Spleen (tissue), 11 donors: Measurements from ENCODE around the gene PRSS56. TPM values are rescaled to one million over a fixed set of nuclear protein-coding genes. Genes with fewer than 3 reads are reported as not detected.

Experiments
- DNase-seq: peaks from one replicate; pipeline ENCODE4 v3.0.0-alpha.2; 2020
- H3K27ac ChIP-seq, 8 donors: fragments of 200-600 bp; sonication (generic) in 7 of 8; 1 replicate in 4 of 8; 2 replicates in 4 of 8; pipeline versions ENCODE4 v1.5.0 to v1.8.0; 2016 to 2021; ENCODE audit warnings: inconsistent platforms in 4 of 8, mild to moderate bottlenecking in 4 of 8, moderate library complexity in 1 of 8
- H3K27me3 ChIP-seq, 7 donors: fragments of 200-600 bp; sonication (generic) in 6 of 7; replicated peaks in 1 of 7; 1 replicate in 4 of 7; 2 replicates in 3 of 7; pipeline versions ENCODE4 v1.5.0 to v1.8.0; 2016 to 2021; ENCODE audit warnings: inconsistent platforms in 3 of 7, mild to moderate bottlenecking in 1 of 7
- H3K36me3 ChIP-seq, 6 donors: fragments of 200-600 bp; sonication (generic) in 5 of 6; 1 replicate in 4 of 6; 2 replicates in 2 of 6; pipeline versions ENCODE4 v1.5.0 to v1.8.0; 2016 to 2021; ENCODE audit warnings: inconsistent platforms in 2 of 6
- H3K4me1 ChIP-seq, 6 donors: fragments of 200-600 bp; sonication (generic) in 5 of 6; 1 replicate in 3 of 6; 2 replicates in 3 of 6; pipeline versions ENCODE4 v1.5.0 to v1.8.0; 2016 to 2021; ENCODE audit warnings: inconsistent platforms in 3 of 6
- H3K4me3 ChIP-seq, 8 donors: fragments of 200-600 bp; sonication (generic) in 7 of 8; 1 replicate in 4 of 8; 2 replicates in 4 of 8; pipeline versions ENCODE4 v1.5.0 to v1.8.0; 2016 to 2021; ENCODE audit warnings: inconsistent platforms in 4 of 8, mild to moderate bottlenecking in 4 of 8, moderate library complexity in 2 of 8
- H3K9me3 ChIP-seq, 8 donors: fragments of 200-600 bp; sonication (generic) in 7 of 8; 1 replicate in 4 of 8; 2 replicates in 4 of 8; pipeline versions ENCODE4 v1.5.0 to v1.8.0; 2016 to 2021; ENCODE audit warnings: inconsistent platforms in 4 of 8
- CTCF ChIP-seq, 11 experiments: fragments of 200-600 bp in 7 of 11; fragments of 450-650 bp in 4 of 11; sonication (generic) in 4 of 11; IDR thresholded peaks in 8 of 11; conservative IDR thresholded peaks in 3 of 11; 1 replicate in 7 of 11; 2 replicates in 4 of 11; pipeline versions ENCODE4 v1.4.0 to v1.8.0; 2016 to 2021; ENCODE audit warnings: antibody characterized with exemption in 11 of 11, inconsistent platforms in 4 of 11, mild to moderate bottlenecking in 1 of 11
- POLR2A ChIP-seq, 3 donors: fragments of 450-650 bp; IDR thresholded peaks; one replicate each; pipeline ENCODE4 v1.5.1; 2017; ENCODE audit warnings: antibody characterized with exemption in 3 of 3, mild to moderate bottlenecking in 1 of 3
- POLR2AphosphoS5 ChIP-seq, 3 donors: sonication (generic); formaldehyde crosslinking; IDR thresholded peaks; one replicate each; pipeline ENCODE4 v1.5.1; 2017; ENCODE audit warnings: antibody characterized with exemption in 3 of 3
- WGBS, 5 donors: extraction: QIAGEN DNeasy Blood & Tissue Kit in 3 of 5; methylation state at CpG; one replicate each; pipeline versions ENCODE4 v1.1.5 to v1.1.7; 2013 to 2018; 5-methylcytosine and 5-hydroxymethylcytosine counted together
- intact Hi-C: fragments of 100-400 bp; cut with DNase I; formaldehyde crosslinking; loops from one replicate; pipeline ENCODE4 v1.15.0; 2023; ENCODE audit warnings: low total_unique reads
- polyA plus RNA-seq, 3 donors: library from polyadenylated mRNA; stranded (reverse); fragments of 200-250 nt; gene quantifications; one replicate each; pipeline ENCODE4 v1.2.1, GENCODE V29; 2013
- total RNA-seq, 7 donors: library from RNA; depleted of rRNA in 3 of 7; stranded (reverse); fragments of >200 nt in 3 of 7; fragmentation: NEBNext Ultra II Directional in 4 of 7; extraction: Animal tissue kit (Norgen Biotek cat#: 25700) in 4 of 7; gene quantifications; one replicate each; pipeline versions ENCODE4 v1.1.0 to v1.2.1, GENCODE V29; 2016 to 2021
- donor health status: healthy with polysubstance abuse.
- donor health status: DM: no; HTN: no; CAD: no; lungs with moderate emphysema.
- donor health status: DM: no; HTN: no; CAD: no.
- donor health status: Bipolar disorder and iron deficiency.
- donor health status: healthy.
- donor health status: DM: no; HTN: no; CAD: no.
- donor health status: DM: yes; HTN: yes; CAD: no.

Gene PRSS56
- total and polyA plus RNA-seq, 10 donors = 0.04 to 0.13 TPM; not detected in 8

- no peaks in the 10 kb centered on the region for H3K9me3 ChIP-seq
- peaks cover 12 to 100% (median 56%) of the 10 kb centered on the region in 7 donors for H3K27me3 ChIP-seq
- intact Hi-C loops = loop anchor here (10.0 kb wide), 1 partner anchor 70 kb away; the partner anchor contains the start of gene ALPI
- TF ChIP-seq POLR2AphosphoS5 (IDR thresholded peaks at IDR 0.05) (no peak), CTCF (IDR thresholded peaks at IDR 0.05 in 8 of 11, conservative IDR thresholded peaks at IDR 0.05 in 3 of 11) (no peak), POLR2A (IDR thresholded peaks at IDR 0.05) (no peak)
- WGBS, 5 donors = 69 to 80% (median 74%) methylated on average over 4 to 6 of the region's 6 CpGs
- H3K36me3 ChIP-seq = no peaks in the 10 kb centered on the region
- peaks cover 10 to 37% (median 32%) of the 10 kb centered on the region in 6 donors for H3K4me1 ChIP-seq
- DNase-seq = no peak
- H3K4me3 ChIP-seq = peak overlapping the region in 1 of 8 donors; percentile 63
- no peak overlapping the region for H3K27ac ChIP-seq
Measured at GRCh38 chr2:232524771-232525170, 4.6 kb downstream of the PRSS56 start.

- Histone ChIP-seq H3K27ac (no peak overlapping the region), H3K4me1 (peaks cover 10 to 37% (median 32%) of the 10 kb centered on the region in 6 donors), H3K36me3 (no peaks in the 10 kb centered on the region), H3K27me3 (peaks cover 12 to 100% (median 56%) of the 10 kb centered on the region in 7 donors), H3K4me3 (no peak overlapping the region), H3K9me3 (no peaks in the 10 kb centered on the region)
- no peak for DNase-seq
- intact Hi-C loops = loop anchor here (10.0 kb wide), 1 partner anchor 70 kb away; the partner anchor contains the start of gene ALPI
- 79 to 89% (median 84%) methylated on average over 5 to 14 of the region's 14 CpGs for WGBS, 5 donors
- TF ChIP-seq CTCF (IDR thresholded peaks at IDR 0.05 in 8 of 11, conservative IDR thresholded peaks at IDR 0.05 in 3 of 11) (no peak), POLR2AphosphoS5 (IDR thresholded peaks at IDR 0.05) (no peak), POLR2A (IDR thresholded peaks at IDR 0.05) (no peak)
Measured at GRCh38 chr2:232525199-232525598, 5.0 kb downstream of the PRSS56 start.

GRCh38 chr2:232525791-232526371 lies 5.7 kb downstream of the PRSS56 start, which contains the start of gene CHRND:
Gene CHRND (plus strand): TSS chr2:232526160. CDS start chr2:232526216, 56 bp downstream.
- no peaks in the 10 kb centered on the region for H3K9me3 ChIP-seq
- DNase-seq = no peak
- peaks cover 10 to 37% (median 32%) of the 10 kb centered on the region in 6 donors for H3K4me1 ChIP-seq
- no peaks in the 10 kb centered on the region for H3K36me3 ChIP-seq
- H3K27ac ChIP-seq = no peak within 1 kb of the TSS
- no peak within 1 kb of the TSS for H3K4me3 ChIP-seq
- no peak for TF ChIP-seq CTCF (IDR thresholded peaks at IDR 0.05 in 8 of 11, conservative IDR thresholded peaks at IDR 0.05 in 3 of 11)
- TF ChIP-seq POLR2A (IDR thresholded peaks at IDR 0.05) = no peak
- no peak for TF ChIP-seq POLR2AphosphoS5 (IDR thresholded peaks at IDR 0.05)
- H3K27me3 ChIP-seq = peaks cover 12 to 100% (median 52%) of the 10 kb centered on the region in 7 donors
- intact Hi-C loops = loop anchor here (10.0 kb wide), 1 partner anchor 71 kb away; the partner anchor contains the start of gene ALPI
- 18 to 44% (median 23%) methylated on average over 4 to 18 of the region's 18 CpGs for WGBS, 5 donors

GRCh38 chr2:232526372-232526941 lies 6.3 kb downstream of the PRSS56 start:
- Histone ChIP-seq H3K36me3 (no peaks in the 10 kb centered on the region), H3K27me3 (peaks cover 12 to 99% (median 47%) of the 10 kb centered on the region in 7 donors), H3K4me1 (peaks cover 10 to 37% (median 32%) of the 10 kb centered on the region in 6 donors), H3K4me3 (no peak overlapping the region), H3K27ac (no peak overlapping the region), H3K9me3 (no peaks in the 10 kb centered on the region)
- DNase-seq = no peak
- TF ChIP-seq CTCF (IDR thresholded peaks at IDR 0.05 in 8 of 11, conservative IDR thresholded peaks at IDR 0.05 in 3 of 11) (no peak), POLR2A (IDR thresholded peaks at IDR 0.05) (no peak), POLR2AphosphoS5 (IDR thresholded peaks at IDR 0.05) (no peak)
- intact Hi-C loops = loop anchor here (10.0 kb wide), 1 partner anchor 72 kb away; the partner anchor contains the start of gene ALPI
- WGBS, 5 donors = 64 to 87% (median 74%) methylated on average over 11 to 13 of the region's 13 CpGs
